K562 (cell line): ENCODE results near the gene ATP6V0E2. TPM values are rescaled to one million over a fixed set of nuclear protein-coding genes. Genes with fewer than 3 reads are reported as not detected.

Experiments used
- C11orf30 ChIP-seq: fragments of 450-650 bp; IDR thresholded peaks from 2 replicates; pipeline ENCODE4 v1.6.1; 2016; ENCODE audit warnings: low read depth, mild to moderate bottlenecking
- CBX3 ChIP-seq, 2 experiments: IDR thresholded peaks; 1 replicate in 1 of 2; 2 replicates in 1 of 2; pipeline ENCODE4 v1.6.1; 2012; ENCODE audit warnings: inconsistent platforms in 2 of 2, low read length in 2 of 2, borderline replicate concordance in 1 of 2, control low read depth in 1 of 2
- CHD1 ChIP-seq: fragments of 200-600 bp; sonication (generic); IDR thresholded peaks from one replicate; pipeline ENCODE4 v1.6.1; 2012; ENCODE audit warnings: mild to moderate bottlenecking, moderate library complexity, low read length, inconsistent platforms
- EWSR1 ChIP-seq: fragments of 450-650 bp; IDR thresholded peaks from 2 replicates; pipeline ENCODE4 v1.6.1; 2018; ENCODE audit warnings: borderline replicate concordance, mild to moderate bottlenecking, low read depth, moderate library complexity; ENCODE audit not compliant: partially characterized antibody
- PHB2 ChIP-seq: fragments of 450-650 bp; IDR thresholded peaks from 2 replicates; pipeline ENCODE4 v1.6.1; 2017; ENCODE audit warnings: low read depth
- RBM14 ChIP-seq: fragments of 200-400 bp; formaldehyde crosslinking; IDR thresholded peaks from 2 replicates; pipeline ENCODE4 v1.6.1; 2018; ENCODE audit warnings: low read depth, mild to moderate bottlenecking, low read length, moderate library complexity, borderline replicate concordance; ENCODE audit not compliant: insufficient read depth
- RBM39 ChIP-seq: fragments of 200-400 bp; formaldehyde crosslinking; optimal IDR thresholded peaks from 2 replicates; pipeline ENCODE3; 2018; ENCODE audit warnings: low read depth, low read length
- SAP30 ChIP-seq: fragments of 200-600 bp; sonication (generic); IDR thresholded peaks from 2 replicates; pipeline ENCODE4 v1.6.1; 2012; ENCODE audit warnings: borderline replicate concordance, low read depth, mild to moderate bottlenecking, moderate library complexity, low read length, control low read depth, inconsistent platforms; ENCODE audit not compliant: insufficient read depth, poor library complexity, severe bottlenecking
- SP1 ChIP-seq: sonication (generic); formaldehyde crosslinking; IDR thresholded peaks from 2 replicates; pipeline ENCODE4 v1.8.1; 2022; ENCODE audit warnings: mild to moderate bottlenecking, missing genetic modification reagents
- TCF7 ChIP-seq: sonication (generic); IDR thresholded peaks from 2 replicates; pipeline ENCODE4 v1.6.1; 2016; ENCODE audit warnings: antibody characterized with exemption, borderline replicate concordance
- ZNF197 ChIP-seq: fragments of 200-800 bp; sonication (Bioruptor generic); IDR thresholded peaks from 2 replicates; pipeline ENCODE4 v1.6.1; 2016; ENCODE audit warnings: low read depth, missing genetic modification characterization, missing compliant biosample characterization
- ZNF282 ChIP-seq: sonication (generic); formaldehyde crosslinking; IDR thresholded peaks from 2 replicates; pipeline ENCODE4 v1.8.1; 2023; ENCODE audit warnings: missing genetic modification reagents
- ZNF79 ChIP-seq: fragments of 250-450 bp; sonication (Bioruptor Pico); IDR thresholded peaks from 2 replicates; pipeline ENCODE4 v1.4.0; 2020; ENCODE audit warnings: low read depth, mild to moderate bottlenecking, moderate library complexity
- ZNF830 ChIP-seq: fragments of 250-450 bp; sonication (Bioruptor Pico); IDR thresholded peaks from 2 replicates; pipeline ENCODE4 v1.5.0; 2021; ENCODE audit warnings: mild to moderate bottlenecking
- polyA plus RNA-seq, 8 experiments: library from polyadenylated mRNA; depleted of rRNA in 4 of 8; stranded (reverse) in 5 of 8; unstranded in 3 of 8; fragments of >200 nt; fragmentation: Nextera tagmentation in 2 of 8; fragmentation: Illumina TruSeq in 1 of 8; extraction: Ambion mirVana in 2 of 8; extraction: Trizol in 1 of 8; gene quantifications; 2 replicates each; pipeline versions ENCODE4 v1.2.1 to v1.2.3, GENCODE V29; 2011 to 2014; ENCODE audit warnings: inconsistent platforms in 1 of 8, missing spikeins in 1 of 8
- total RNA-seq, 7 experiments: library from RNA; depleted of rRNA in 6 of 7; stranded (reverse); fragments of >200 nt in 6 of 7; fragmentation: Illumina TruSeq in 2 of 7; extraction: Trizol in 2 of 7; gene quantifications; 2 replicates each; pipeline versions ENCODE4 v1.2.1 to v1.2.3, GENCODE V29; 2011 to 2021; ENCODE audit warnings: low replicate concordance in 1 of 7
- TF ChIP-seq, protein P1 (sequence below): fragments of 250-450 bp; sonication (Bioruptor Pico); IDR thresholded peaks from 2 replicates; pipeline ENCODE4 v1.8.0; 2022; ENCODE audit warnings: moderate library complexity, mild to moderate bottlenecking, inconsistent platforms
- TF ChIP-seq, protein P2 (sequence below): fragments of 450-650 bp; IDR thresholded peaks from 2 replicates; pipeline ENCODE4 v1.6.1; 2016; ENCODE audit warnings: borderline replicate concordance

ATP6V0E2 gene
- total and polyA plus RNA-seq, 9 of the 15 experiments (the other 6 are each of a cell fraction or from before 2014, with no cell fraction given): 0.55 to 18.5 (median 10.9) TPM

- TF ChIP-seq ZNF830 (CRISPR knock-in tag): no peak
- TF ChIP-seq, protein P1, sequence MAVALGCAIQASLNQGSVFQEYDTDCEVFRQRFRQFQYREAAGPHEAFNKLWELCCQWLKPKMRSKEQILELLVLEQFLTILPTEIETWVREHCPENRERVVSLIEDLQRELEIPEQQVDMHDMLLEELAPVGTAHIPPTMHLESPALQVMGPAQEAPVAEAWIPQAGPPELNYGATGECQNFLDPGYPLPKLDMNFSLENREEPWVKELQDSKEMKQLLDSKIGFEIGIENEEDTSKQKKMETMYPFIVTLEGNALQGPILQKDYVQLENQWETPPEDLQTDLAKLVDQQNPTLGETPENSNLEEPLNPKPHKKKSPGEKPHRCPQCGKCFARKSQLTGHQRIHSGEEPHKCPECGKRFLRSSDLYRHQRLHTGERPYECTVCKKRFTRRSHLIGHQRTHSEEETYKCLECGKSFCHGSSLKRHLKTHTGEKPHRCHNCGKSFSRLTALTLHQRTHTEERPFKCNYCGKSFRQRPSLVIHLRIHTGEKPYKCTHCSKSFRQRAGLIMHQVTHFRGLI (CRISPR knock-in tag): no peak
- TF ChIP-seq PHB2: no peak
- TF ChIP-seq SP1 (CRISPR knock-in tag): peak; percentile 35
- no peak for TF ChIP-seq TCF7
- TF ChIP-seq CBX3 (IDR thresholded peaks at IDR 0.05; ENCODE audit: borderline replicate concordance in 1 of 2, low read length in 2 of 2): no peak
- no peak for TF ChIP-seq ZNF79 (CRISPR knock-in tag)
- TF ChIP-seq C11orf30: no peak
- TF ChIP-seq RBM39: no peak
- TF ChIP-seq ZNF282 (CRISPR knock-in tag): peak; percentile 81
- no peak for TF ChIP-seq EWSR1
- no peak for TF ChIP-seq RBM14
- TF ChIP-seq CHD1: peak; percentile 17
- TF ChIP-seq ZNF197 (CRISPR knock-in tag): no peak
- no peak for TF ChIP-seq SAP30
- TF ChIP-seq, protein P2, sequence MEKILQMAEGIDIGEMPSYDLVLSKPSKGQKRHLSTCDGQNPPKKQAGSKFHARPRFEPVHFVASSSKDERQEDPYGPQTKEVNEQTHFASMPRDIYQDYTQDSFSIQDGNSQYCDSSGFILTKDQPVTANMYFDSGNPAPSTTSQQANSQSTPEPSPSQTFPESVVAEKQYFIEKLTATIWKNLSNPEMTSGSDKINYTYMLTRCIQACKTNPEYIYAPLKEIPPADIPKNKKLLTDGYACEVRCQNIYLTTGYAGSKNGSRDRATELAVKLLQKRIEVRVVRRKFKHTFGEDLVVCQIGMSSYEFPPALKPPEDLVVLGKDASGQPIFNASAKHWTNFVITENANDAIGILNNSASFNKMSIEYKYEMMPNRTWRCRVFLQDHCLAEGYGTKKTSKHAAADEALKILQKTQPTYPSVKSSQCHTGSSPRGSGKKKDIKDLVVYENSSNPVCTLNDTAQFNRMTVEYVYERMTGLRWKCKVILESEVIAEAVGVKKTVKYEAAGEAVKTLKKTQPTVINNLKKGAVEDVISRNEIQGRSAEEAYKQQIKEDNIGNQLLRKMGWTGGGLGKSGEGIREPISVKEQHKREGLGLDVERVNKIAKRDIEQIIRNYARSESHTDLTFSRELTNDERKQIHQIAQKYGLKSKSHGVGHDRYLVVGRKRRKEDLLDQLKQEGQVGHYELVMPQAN: no peak
These were observed at the start of gene ATP6V0E2 (continued) for GRCh38 chr7:149873074-149873969.
